Cardiac fibroblast (primary cell): ENCODE data around the gene XYLT1.
A peak's percentile ranks its signal among the peaks of the same experiment; 100 is the strongest.

Source experiments
- DNase-seq, 2 donors: peaks; one replicate each; pipeline versions ENCODE4 v3.0.0 to v3.0.0-alpha.2; 2010; ENCODE audit warnings: low read depth in 2 of 2
- H3K4me3 ChIP-seq, 2 donors: replicated peaks in 1 of 2; 1 replicate in 1 of 2; 2 replicates in 1 of 2; pipeline ENCODE4 v1.5.1; 2011; ENCODE audit warnings: low read depth in 2 of 2, low read length in 2 of 2, mild to moderate bottlenecking in 2 of 2, moderate library complexity in 1 of 2
- TF ChIP-seq, protein P1 (sequence below): IDR thresholded peaks from one replicate; pipeline ENCODE4 v1.5.1; 2011; ENCODE audit warnings: low read depth, mild to moderate bottlenecking, low read length, inconsistent platforms

Gene XYLT1

DNA sequence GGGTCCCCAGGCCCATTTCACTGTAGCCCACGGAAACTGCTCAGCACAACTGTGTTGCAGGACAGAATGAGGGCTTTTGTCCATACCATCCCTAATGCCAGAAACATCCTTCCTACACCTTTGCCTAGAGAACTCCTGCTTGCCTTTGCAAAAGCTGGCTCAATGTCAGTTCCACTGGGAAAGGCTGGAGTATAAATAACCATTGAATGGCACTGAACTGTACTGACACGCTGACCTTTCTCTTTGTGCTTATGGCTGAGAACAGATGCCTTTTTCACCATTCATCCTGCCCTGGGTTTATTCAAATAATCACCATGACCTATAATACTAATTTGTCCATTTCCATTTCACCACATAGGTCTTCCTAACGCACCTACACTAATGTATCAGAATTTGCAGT is 300.3 kb downstream of the XYLT1 start:
- DNase-seq: no peak

DNA sequence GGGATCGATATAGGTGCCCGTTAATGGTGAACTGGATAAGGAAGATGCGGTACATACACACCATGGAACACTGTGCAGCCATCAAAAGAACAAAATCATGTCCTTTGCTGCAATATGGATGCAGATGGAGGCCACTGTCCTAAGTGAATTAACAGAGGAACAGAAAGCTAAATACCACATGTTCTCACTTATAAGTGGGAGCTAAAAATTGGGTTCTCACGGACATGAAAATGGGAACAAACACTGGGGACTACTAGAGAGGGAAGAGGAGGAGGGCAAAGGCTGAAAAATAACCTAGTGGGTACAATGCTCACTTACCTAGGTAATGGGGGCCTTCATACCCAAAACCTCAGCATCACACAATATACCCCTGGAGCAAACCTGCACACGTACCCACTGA is 302.6 kb downstream of the XYLT1 start:
- TF ChIP-seq, protein P1, sequence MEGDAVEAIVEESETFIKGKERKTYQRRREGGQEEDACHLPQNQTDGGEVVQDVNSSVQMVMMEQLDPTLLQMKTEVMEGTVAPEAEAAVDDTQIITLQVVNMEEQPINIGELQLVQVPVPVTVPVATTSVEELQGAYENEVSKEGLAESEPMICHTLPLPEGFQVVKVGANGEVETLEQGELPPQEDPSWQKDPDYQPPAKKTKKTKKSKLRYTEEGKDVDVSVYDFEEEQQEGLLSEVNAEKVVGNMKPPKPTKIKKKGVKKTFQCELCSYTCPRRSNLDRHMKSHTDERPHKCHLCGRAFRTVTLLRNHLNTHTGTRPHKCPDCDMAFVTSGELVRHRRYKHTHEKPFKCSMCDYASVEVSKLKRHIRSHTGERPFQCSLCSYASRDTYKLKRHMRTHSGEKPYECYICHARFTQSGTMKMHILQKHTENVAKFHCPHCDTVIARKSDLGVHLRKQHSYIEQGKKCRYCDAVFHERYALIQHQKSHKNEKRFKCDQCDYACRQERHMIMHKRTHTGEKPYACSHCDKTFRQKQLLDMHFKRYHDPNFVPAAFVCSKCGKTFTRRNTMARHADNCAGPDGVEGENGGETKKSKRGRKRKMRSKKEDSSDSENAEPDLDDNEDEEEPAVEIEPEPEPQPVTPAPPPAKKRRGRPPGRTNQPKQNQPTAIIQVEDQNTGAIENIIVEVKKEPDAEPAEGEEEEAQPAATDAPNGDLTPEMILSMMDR: no peak
- no peak overlapping the region for H3K4me3 ChIP-seq
- DNase-seq: no peak

More for the DNA sequence above, 300.3 kb downstream of the XYLT1 start:
- H3K4me3 ChIP-seq: no peak overlapping the region
- TF ChIP-seq, protein P1: no peak

DNA sequence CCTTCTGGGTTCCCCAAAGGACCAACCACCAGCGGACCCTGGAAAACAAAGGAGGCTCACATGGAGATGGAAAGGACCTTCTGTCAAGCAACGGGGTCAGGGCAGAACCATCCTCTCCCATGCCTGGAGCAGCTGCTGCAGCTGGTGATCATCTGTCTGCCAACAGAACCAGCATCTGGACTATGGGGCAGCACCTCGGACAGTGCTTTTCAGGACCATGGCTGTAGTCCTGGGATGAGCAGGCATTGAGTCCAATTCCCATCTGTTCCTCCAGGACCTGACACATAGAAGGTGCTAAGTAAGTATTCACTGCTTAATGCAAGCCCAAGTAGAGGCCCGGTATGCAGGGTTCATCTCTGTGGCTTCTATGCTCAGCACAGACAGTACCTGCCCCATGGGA is 304.7 kb downstream of the XYLT1 start:
- TF ChIP-seq, protein P1: no peak
- peak in 1 of 2 donors; percentile 7 for DNase-seq
- no peak overlapping the region for H3K4me3 ChIP-seq

DNA sequence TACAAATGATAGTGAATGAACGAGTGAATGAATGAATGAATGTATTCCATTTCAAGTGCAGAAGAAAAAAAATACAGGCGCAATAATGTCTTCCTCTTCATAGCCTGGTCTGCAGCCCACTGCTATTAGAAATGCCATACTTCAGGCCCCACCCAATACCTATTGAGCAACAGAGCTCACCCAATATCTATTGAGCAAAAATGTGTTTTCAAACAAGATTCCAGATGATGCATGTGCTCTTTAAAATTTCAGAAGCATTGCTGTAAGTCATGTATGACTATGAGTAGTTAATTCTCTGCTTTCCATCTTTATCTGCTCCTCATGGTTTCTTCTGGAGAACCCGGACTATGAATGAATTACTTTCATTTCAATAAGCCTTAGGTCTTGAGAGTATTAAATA is 308.2 kb downstream of the XYLT1 start:
- TF ChIP-seq, protein P1: no peak
- H3K4me3 ChIP-seq: no peak overlapping the region
- no peak for DNase-seq

DNA sequence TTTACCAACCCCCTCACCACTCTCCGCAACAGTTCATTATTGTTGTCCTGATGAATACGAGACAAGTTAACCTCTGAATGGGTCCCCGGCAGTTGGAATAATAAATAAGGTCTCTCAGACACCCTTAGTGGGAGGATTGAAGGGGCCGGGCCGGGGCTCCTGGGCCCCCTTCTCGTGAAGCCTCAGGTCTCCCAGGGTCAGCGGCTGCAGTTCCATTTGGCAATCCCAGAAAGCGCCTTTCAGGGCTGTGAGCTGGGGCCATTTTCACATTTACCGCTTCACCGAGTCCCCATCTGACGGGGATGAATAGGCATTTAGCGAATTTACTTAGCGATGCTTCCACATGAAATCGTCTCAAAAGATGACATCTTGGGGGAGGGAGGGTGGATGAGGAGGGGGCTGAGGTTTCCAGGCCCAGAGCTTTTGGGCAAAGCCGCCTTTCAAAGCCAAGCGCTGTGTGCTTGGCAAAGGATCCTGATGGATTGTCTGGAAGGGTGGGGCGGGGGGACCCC is 309.8 kb downstream of the XYLT1 start:
- no peak for DNase-seq

DNA sequence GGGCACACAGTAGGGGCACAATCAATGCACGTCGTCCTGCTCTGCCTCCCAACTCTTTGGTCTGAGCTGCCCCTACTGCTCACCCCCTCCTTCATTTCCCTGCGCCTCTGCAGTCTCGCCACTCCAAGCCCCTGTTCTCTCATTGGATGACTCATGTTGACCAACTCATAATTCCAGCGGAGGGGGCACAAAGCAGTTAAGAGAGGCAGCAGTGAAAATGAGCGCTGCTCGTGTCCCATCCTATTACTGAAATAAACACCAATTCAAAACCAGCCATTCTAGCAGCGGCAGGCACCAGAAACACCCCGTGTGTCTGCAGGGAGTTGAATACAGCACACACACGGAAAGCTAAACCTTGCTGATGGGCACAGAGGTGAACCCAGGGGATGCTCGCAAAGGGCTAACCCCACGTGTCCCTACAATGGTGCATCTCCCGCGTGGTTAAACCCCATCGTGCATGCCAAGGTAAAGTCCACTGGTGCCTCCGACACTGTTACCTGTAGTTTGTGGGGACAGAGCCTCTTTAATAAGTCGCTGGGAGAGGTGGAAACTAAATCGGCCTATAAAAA is 310.4 kb downstream of the XYLT1 start:
- TF ChIP-seq, protein P1: no peak
- no peak for DNase-seq
- no peak overlapping the region for H3K4me3 ChIP-seq

More for the DNA sequence above, 309.8 kb downstream of the XYLT1 start:
- no peak overlapping the region for H3K4me3 ChIP-seq
- TF ChIP-seq, protein P1: no peak

DNA sequence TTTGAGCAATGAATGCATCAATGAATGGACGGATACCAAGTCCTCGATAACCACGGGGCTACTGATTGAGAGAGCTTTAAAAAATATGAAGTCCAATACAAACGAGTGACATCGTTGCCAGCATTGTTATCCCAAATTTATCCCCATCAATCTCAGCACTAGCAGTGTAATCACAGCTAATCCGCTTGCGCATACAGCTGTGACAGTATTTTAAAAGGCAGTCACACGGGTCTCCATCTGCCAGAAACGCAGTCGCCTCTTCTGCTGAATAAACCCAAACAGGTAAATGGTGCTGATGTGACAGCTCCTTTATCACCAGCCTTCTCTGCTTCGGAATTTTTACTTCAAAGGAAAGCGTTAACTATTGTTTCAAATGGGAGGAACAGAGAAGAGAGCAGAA is 311.1 kb downstream of the XYLT1 start:
- H3K4me3 ChIP-seq: no peak overlapping the region
- TF ChIP-seq, protein P1: no peak
- DNase-seq: no peak
